T-helper 22 cell (primary cell): ENCODE measurements around the gene MEST.
"Not testable (repeated sequence)": the region's sequence is repeated elsewhere in the genome, so short reads cannot be mapped to it uniquely, and the experiment has no call there.

Source experiments
- DNase-seq: peaks from one replicate; pipeline ENCODE4 v3.0.0-alpha.2; 2020; ENCODE audit warnings: low read depth

MEST gene

DNA sequence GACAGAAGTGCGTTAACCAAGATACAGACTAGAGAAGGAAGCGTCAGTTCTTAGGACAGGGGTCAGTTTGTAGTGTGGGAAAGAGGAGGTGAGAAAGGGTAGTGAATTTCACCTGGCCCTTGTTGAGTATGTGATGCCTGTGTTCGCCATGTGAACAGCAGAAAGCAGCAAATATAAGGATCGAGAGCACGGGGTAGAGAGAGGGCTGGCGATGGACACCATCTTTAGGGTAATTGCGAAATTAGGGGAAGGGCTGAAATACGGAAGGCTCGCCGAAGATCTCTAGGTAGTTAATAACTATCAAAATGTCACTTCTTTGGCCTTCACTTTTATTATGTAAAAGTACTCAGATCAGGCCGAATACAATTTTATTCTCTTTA lies 6.2 kb upstream of the MEST start:
- DNase-seq = no peak

DNA sequence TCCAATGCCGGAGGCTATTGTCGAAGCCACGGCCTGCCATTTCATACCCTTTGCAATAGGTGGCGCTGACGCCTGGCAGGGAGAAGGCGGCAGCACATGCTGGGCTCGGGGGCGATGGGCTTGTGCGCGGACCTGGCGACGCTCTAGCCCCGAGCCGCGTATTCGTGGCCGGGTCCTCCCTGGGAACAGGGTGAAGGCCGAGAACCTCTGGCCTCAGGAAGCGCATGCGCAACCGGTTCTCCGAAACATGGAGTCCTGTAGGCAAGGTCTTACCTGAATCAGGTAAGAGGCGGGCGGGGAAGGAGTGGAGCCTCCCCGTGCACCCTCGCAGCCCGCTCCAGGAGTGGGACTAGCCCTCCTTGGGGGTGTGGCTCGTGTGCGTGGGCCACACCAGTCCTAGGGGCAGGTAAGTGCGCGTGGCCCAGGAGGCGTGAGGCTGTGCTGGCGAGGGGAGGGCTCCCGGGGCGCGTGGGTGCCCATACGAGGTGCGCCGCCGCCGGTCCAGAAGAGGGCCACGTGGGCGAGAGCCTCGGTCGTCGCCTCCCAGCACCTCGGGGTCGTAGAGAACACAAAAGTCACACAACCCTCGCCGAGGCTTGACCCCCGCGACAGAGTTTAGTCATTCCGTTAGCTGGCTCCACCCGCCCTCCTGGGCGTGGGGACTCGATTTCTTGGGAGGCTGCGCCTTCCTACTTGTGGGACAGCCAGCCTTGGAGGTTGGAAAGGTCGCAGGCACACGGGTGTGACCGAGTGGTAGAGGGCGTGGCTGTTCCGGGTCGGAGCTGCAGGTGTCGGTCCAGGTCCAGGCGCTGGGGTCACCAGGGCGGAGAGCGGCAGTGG lies 5.6 kb upstream of the MEST start:
- DNase-seq = no peak

DNA sequence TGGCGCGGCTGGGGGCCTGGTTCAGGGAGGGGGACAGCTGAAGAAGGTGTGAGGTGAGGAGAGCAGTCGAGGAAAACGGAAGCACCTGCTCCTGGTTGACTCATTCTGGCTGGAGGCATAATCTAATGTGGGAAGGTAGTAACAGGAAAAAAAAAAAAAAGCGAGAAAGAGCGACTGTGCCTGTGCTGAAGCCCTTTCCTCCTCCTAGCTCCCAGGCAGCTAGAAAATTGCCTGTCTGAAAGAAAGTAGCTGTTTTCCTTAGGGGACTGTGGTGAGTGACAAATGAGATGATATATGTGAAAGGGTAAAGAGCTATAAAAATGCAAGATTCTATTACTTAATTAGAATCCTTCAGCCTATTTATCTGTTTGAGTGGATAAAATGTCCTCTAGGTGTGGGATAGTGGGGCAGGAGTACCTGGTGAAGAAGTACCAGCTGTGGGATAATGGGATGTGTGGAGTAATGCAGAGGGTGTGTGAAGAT lies 4.9 kb upstream of the MEST start:
- no peak for DNase-seq

DNA sequence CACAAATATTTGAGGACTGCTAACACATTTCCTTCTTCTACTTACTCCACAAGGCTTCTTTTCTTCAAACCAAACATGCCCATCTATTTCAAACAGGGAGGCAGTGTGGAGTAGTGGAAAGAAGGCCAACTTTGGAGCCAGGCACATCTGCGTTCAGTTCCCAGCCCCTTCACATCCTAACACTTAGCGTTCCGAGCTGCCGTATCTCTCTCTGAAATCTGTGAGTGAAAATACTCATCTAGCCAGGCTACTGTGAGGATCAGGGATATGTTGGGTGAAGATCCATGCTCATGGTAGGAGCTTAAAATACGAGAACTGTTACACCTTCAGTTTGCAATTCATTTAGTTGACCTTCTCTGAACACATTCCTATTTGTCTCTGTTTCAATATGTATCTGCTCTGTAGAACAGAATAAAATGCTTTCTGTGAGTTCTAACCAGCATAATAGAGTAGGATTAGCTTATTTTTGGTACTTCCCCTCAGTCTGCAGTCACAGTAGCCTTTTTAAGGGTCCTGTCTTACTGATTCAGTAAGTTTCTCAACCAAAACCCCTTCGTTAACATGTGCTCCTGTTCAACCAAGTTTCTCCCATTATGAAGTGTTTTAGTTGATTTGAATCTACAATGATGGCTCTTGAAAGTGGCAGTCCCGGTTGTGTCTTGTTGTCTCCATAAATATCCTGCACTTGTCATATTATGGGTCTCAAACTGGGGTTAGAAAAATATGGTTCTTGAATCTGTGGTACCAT lies 3.3 kb upstream of the MEST start:
- DNase-seq = no peak

DNA sequence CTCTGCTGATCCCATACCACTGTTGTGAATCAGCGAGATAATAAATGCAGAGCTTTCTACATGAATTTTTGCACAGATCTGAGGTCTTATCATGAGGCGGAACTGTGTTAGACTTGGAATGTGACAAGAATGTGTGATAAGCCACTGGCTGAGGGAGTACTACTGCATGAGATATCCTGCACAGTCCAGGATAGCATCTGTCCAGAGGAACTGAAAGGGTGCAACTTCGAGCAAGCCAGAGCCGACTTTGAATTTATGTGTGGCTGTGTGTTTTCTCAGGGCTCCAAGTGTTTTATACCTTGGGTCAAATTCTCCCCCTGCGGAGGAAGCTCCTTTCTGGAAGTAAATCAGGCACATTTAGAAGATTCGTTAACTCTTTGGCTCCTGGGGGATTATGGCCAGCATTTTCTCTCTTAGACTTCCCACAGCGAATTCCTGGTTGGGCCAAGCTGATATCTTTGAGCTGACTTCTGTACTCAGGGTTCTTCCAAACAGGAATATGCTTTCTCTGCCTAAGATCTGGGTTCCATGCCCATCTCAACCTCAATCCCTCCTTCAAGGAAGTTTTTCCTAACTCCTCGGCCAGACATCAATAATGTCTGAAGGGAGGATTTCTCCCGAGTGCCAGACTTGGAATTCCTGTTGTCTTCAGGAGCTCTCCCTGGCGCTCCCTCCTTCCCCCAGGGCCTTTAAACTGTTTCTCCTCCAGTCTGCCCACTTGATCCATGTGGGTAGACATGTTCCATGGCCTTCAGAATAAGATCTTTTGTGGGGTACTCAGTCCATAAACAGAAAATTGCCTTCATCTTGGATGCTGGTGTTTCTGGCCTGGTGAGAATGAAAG lies 2.5 kb upstream of the MEST start:
- no peak for DNase-seq

DNA sequence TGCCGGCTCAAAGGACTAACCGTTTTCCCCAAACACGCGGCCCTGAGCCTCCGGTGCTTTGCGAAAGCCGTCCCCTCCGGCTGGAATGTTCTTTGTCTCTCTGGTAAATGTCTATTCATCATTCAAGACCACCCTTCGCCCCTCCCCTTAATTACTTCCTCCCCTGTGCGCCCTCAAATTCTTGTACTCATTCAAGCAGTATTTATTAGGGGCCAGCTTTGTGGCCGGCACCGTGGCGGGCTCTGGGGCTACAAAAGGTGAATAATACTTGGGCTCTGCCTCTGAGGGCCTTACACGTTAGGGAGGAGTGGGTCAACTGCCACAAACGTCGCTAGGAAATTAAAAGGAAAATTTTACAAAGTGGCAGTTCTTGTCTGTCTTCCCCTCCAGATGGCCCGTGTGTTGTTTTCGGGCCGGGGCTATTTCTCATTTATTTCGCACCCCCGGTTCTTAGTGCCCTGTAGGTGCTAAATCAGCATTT lies 1.5 kb upstream of the MEST start:
- no peak for DNase-seq

DNA sequence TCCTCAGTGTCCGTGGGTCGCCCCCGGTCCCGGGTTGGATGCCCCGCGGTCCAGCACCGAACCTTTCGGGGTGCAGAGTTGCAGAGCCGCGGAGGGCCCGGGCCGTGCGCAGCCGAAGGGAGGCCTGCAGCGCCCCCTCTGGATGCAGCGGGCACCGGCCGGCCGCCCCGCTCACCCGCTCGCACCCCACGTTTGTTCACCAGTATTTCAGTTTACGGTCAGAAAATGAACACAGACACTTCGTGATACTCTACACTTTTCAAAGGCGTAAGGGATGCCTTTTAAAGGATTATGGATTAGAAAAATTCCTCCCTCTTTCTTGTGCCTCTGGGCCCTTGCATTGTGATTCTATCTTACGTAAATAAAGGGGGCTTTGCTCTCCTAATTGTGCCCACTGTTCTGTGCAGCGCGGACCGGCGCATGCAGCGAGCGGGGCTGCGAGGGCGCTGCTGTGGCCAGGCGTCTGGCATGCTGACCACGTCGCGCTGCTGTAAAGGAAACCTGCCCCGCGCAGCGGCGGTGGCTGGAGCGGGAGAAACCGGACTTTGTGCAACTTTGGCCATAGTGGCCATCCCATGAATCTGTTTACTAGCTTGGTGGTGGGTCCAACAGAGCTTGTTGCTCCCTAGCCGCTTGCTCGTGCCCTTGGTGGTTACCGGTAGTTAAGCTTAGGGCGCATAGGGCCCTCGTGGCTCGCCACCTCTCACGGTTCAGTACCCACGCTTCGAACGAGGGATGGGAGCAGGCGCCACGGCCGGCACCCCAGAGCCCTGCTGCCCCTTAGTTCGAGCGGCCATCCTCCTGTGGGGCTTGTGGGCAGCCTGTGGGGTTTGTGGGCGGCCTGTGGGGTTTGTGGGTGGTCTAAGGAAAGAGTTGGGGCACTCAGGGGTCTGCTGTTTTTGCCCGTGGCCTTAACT lies 739 bp upstream of the MEST start:
- no peak for DNase-seq

DNA sequence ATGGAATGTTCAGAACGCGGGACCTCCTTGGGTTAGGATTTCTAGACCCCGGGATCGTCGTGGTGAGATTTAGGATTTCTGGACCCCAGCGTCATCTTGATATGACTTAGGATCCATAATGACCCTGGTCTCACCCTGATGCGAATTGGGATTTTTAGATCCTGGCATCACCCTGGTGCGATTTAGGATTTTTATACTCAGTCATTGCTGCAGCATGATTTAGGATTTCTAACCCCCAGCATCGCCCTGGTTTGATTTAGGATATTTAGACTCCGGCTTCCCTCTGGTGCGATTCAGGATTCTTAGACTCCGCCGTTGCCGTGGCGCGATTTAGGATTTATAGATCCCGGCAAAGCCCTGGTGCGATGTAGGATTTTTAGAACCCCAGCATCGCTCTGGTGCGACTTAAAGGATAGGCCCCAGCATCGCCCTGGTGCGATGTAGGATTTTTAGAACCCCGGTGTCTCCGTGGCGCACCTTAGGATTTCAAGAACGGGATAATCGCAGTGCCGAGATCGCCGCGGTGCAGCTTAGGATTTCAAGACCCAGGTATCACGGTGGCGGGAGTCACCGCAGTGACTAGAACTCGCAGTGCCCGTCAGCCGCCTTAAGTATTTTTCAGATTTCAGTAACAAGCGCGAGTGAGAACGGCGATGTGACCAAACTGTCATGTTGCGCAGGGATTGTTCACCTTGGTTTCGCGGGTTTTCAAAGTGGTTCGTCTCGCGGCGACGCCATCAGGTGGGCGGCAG lies 814 bp downstream of the MEST start:
- DNase-seq = no peak

DNA sequence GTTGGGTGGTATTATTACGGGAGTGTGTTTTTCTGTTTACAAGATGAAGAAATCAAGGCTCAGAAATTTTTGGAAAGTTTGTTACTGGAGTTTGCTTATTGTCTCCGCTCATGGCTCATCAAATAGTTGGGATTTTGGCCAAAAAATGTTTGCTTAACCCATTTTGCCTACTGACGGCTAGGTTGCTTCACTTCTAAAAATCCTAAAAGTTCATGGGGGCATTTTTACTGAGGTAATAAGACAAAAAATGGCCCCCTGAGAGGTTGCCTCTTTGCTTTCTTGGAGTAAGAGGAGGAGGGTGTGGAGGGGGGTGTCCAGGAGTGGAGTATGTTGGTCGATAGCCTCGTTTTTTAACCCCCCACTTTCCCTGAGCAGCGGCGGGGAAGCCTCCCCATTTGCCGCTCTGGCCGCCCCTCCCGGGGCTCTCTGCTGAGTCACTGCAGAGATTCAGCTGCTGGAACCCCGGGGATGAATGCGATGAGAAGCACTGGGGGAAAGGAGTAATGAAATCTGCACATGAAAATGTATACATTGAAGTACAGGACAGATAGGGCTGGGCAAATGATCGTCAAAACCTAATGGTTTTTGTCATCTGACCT lies 1.5 kb downstream of the MEST start:
- no peak for DNase-seq

DNA sequence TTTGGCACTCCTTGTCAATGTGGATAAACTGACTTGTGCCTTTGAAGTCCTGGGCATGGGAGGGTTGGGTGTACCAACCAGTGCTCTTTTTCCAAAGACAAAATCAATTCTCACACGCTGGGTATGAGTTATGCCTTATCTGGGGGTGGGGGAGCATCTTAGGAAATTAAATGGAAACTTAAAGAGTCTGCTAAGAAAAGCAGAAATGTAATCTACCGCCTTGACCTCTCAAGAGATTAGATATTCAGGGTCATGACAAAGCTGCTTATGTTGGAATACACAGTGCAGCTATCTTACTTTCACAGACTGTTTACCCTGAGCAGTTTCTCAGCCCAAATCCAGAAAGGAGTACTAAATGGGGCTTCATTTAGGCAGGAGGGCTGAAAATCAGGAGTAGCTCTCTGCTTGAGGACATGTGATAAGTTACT lies 2.6 kb downstream of the MEST start:
- DNase-seq = no peak

DNA sequence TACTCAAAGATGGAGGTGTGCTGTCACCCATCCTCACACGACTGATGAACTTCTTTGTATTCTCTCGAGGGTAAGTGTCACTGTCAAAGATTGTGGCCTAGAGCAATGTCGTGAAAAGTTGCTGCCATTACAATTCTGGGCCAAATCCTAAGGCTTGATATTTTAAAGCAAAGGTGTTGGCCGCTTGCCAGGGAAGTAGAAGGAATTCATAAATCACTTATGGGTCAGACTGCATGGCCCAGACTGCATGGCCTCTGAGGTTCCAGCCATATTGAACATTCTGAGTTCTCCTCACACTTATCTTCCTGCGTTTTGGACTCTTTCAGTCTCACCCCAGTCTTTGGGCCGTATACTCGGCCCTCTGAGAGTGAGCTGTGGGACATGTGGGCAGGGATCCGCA lies 8.6 kb downstream of the MEST start:
- no peak for DNase-seq

DNA sequence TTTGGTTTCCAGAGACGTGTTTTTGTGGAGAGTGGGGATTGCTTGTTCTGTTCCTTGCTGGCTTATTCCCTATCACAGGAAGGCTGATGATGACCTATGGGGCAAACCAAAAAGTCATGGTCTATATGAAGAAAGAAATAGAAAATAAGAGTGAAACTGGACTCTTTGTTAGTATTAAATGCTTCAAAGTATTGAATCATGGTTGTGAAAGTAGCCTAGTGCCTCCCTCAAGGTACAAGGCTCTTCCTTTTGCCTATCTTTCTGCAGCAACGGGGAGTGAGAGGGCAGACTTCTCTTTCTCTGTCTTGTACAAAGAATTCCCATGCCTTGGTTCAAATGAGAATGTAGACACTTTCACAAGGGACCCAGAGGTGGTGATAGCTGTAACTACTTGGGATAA lies 9.0 kb downstream of the MEST start:
- DNase-seq = no peak

DNA sequence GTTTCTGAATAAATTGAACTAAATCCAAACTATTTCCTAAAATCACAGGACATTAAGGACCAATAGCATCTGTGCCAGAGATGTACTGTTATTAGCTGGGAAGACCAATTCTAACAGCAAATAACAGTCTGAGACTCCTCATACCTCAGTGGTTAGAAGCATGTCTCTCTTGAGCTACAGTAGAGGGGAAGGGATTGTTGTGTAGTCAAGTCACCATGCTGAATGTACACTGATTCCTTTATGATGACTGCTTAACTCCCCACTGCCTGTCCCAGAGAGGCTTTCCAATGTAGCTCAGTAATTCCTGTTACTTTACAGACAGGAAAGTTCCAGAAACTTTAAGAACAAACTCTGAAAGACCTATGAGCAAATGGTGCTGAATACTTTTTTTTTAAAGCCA lies 13.9 kb downstream of the MEST start:
- DNase-seq = no peak

DNA sequence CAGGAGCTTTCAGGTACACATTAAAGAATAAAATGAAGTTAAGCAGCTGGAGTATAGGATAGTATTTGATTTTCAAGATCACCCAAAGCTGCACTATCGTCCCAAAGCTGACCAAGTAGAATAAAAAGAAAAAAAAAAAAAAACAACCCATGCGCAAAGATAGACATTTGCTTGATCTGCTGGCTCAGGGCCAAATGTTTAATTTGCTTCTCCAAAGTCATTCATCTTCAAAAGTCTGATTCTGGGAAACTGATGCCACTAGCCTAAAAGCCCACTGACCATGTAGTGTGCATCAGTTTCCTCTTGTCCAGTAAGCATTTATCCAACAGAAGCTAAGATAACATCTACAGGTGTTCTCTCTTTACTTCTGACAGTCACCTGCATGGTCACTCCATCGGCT lies 14.5 kb downstream of the MEST start:
- no peak for DNase-seq

DNA sequence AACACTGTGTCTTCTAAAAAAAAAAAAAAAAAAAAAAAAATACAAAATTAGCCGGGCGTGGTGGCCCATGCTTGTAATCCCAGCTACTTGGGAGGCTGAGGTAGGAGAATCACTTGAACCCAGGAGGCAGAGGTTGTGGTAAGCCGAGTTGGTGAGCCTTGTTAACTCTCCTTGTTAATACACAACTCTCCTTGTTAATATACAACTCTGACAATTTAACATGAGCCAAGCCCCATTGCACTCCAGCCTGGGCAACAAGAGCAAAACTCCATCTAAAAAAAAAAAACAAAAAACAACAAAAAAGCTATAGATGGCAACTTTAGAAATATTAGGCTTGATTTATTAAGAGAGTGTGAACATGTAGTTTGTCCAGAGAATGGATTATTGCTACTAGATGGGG lies 20.2 kb downstream of the MEST start:
- not testable (repeated sequence) for DNase-seq

DNA sequence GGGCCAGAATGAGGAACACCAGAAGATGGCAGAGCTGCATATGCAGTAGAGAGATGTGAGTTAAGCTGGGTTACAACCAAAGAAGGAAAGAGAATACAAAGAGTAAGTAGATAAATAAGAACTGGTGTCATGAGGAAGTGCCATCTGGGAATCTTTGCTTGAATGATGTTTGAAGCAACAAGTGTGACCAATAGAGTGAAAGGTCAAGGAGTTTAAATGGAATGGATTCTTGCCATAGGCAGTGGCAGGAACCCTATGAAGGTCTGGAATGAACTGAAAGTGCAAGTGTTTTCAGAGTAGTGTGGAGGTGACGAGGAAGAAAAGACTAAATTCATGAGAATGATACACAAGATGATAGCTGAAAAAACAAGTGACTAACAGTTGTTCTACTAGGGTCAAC lies 21.6 kb downstream of the MEST start:
- no peak for DNase-seq

DNA sequence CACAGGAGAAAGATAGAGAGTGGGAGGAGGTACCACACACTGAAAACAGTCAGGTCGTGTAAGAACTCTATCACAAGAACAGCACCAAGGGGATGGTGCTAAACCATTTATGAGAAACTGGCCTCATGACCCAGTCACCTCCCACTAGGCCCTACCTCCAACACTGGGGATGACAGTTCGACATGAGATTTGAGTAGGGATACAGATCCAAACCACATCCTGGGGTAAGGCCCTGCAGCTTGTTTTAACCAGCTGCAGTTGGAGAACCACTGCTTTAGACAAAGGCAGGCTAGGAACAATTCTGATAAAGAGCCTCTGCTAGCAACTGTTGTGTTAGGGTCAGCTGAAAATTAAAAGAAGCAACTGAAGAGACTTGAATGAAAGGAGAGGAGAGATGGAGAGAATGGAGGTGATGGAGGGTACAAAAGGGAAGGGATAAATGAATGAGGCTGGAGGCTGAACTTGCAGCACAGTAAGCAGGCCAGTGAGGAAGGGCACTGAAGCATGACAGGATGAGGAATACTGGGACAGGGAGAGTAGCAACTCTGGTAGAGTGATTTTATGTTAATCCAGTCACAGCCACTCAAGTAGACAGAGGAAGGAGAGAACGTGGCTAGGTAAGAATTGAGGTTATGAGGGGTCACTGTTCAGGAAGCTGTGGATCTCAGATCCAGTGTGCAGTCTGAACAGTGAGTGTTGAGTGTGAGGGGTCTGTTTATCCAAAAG lies 23.6 kb downstream of the MEST start:
- DNase-seq = no peak

DNA sequence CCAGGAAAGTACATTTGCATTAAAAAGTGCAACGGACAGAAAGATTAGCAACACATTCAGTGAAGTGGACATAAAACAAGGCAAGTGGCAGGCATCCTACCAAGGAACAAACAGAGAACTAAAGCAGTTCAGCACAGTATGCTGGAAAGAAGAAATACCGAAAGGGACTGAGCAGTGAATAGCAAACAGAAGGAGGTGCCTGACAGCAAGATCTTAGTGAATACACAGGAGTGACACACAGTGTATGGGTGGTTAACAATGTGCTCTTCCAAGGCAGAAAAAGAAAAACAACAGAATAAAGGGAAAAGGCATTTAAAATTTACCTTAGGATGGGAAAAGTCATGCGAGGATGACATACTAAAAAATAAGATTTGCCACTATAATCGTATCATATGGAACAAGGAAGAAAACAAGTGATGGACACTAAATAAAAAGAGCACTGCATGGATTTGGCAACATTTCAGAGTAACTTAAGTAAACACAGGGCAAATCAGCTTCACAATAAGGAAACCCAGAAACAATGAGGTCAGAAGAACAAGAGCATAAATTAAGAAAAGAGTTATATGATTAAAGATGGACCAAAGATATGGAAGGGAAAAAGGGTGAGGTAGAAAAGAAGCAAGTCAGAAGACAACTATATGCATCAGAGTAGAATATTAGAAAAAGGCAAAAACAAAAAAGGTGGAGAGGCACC lies 29.5 kb downstream of the MEST start:
- no peak for DNase-seq
